Endothelial cell of umbilical vein (primary cell): ENCODE data around the gene CKLF.

ENCODE experiments used
- POLR2A ChIP-seq: IDR thresholded peaks from 2 replicates; pipeline ENCODE4 v1.6.1; 2012; ENCODE audit warnings: low read depth, mild to moderate bottlenecking, control low read depth, low read length
- TF ChIP-seq, protein P1 (sequence below), 2 donors: IDR thresholded peaks; 1 replicate in 1 of 2; 2 replicates in 1 of 2; pipeline ENCODE4 v1.5.1; 2011; ENCODE audit warnings: low read length in 2 of 2, mild to moderate bottlenecking in 2 of 2, moderate library complexity in 2 of 2, control low read depth in 1 of 2, inconsistent platforms in 1 of 2, low read depth in 1 of 2; ENCODE audit not compliant: insufficient read depth in 1 of 2; ENCODE audit errors: extremely low read depth in 1 of 2

GRCh38 chr16:66574081-66574480 is 21.7 kb downstream of the CKLF start:
- no peak for TF ChIP-seq POLR2A
- TF ChIP-seq, protein P1, sequence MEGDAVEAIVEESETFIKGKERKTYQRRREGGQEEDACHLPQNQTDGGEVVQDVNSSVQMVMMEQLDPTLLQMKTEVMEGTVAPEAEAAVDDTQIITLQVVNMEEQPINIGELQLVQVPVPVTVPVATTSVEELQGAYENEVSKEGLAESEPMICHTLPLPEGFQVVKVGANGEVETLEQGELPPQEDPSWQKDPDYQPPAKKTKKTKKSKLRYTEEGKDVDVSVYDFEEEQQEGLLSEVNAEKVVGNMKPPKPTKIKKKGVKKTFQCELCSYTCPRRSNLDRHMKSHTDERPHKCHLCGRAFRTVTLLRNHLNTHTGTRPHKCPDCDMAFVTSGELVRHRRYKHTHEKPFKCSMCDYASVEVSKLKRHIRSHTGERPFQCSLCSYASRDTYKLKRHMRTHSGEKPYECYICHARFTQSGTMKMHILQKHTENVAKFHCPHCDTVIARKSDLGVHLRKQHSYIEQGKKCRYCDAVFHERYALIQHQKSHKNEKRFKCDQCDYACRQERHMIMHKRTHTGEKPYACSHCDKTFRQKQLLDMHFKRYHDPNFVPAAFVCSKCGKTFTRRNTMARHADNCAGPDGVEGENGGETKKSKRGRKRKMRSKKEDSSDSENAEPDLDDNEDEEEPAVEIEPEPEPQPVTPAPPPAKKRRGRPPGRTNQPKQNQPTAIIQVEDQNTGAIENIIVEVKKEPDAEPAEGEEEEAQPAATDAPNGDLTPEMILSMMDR (IDR thresholded peaks at IDR 0.05; ENCODE audit: extremely low read depth in 1 of 2, insufficient read depth in 1 of 2, low read depth in 1 of 2, low read length in 2 of 2) = no peak
